Activated effector memory CD4-positive, alpha-beta T cell treated with anti-CD3 and anti-CD28 coated beads, Interleukin-2, amount 50 U/mL, for 16 hours (primary cell): ENCODE data around the gene TNFAIP6.
"Not testable (repeated sequence)": the region's sequence is repeated elsewhere in the genome, so short reads cannot be mapped to it uniquely, and the experiment has no call there.

Experiments used
- DNase-seq: peaks from one replicate; pipeline ENCODE4 v3.0.0-alpha.2; 2020

Gene TNFAIP6

GRCh38 chr2:151357359-151357758 is at the start of gene TNFAIP6:
TSS of gene TNFAIP6 (plus strand) at chr2:151357592. CDS start at chr2:151357667, 75 bp downstream.
- DNase-seq, result no peak

- not testable (repeated sequence) for DNase-seq
Measured at GRCh38 chr2:151310313-151310712, 47.1 kb upstream of the TNFAIP6 start.

GRCh38 chr2:151312440-151312839 is 45.0 kb upstream of the TNFAIP6 start:
- not testable (repeated sequence) for DNase-seq

GRCh38 chr2:151315381-151315903 is 42.0 kb upstream of the TNFAIP6 start:
- DNase-seq, result no peak

GRCh38 chr2:151325581-151326095 is 31.8 kb upstream of the TNFAIP6 start:
- no peak for DNase-seq

GRCh38 chr2:151326554-151326953 is 30.8 kb upstream of the TNFAIP6 start:
- DNase-seq, result no peak

- no peak for DNase-seq
Measured at GRCh38 chr2:151329998-151330397, 27.4 kb upstream of the TNFAIP6 start.

- DNase-seq, result no peak
Measured at GRCh38 chr2:151333083-151333482, 24.3 kb upstream of the TNFAIP6 start.

GRCh38 chr2:151334082-151334815 is 23.1 kb upstream of the TNFAIP6 start:
- DNase-seq, result no peak

- DNase-seq, result no peak
Measured at GRCh38 chr2:151336863-151337371, 20.5 kb upstream of the TNFAIP6 start.

- no peak for DNase-seq
Measured at GRCh38 chr2:151337643-151338042, 19.7 kb upstream of the TNFAIP6 start.

GRCh38 chr2:151338115-151338514 is 19.3 kb upstream of the TNFAIP6 start:
- DNase-seq, result no peak

GRCh38 chr2:151343073-151343472 is 14.3 kb upstream of the TNFAIP6 start:
- no peak for DNase-seq

- not testable (repeated sequence) for DNase-seq
Measured at GRCh38 chr2:151344191-151344590, 13.2 kb upstream of the TNFAIP6 start.

- no peak for DNase-seq
Measured at GRCh38 chr2:151344906-151345305, 12.5 kb upstream of the TNFAIP6 start.

- DNase-seq, result no peak
Measured at GRCh38 chr2:151347294-151347693, 10.1 kb upstream of the TNFAIP6 start.

GRCh38 chr2:151347906-151348305 is 9.5 kb upstream of the TNFAIP6 start:
- DNase-seq, result no peak

- no peak for DNase-seq
Measured at GRCh38 chr2:151350579-151351195, 6.7 kb upstream of the TNFAIP6 start.

- DNase-seq, result no peak
Measured at GRCh38 chr2:151353995-151354394, 3.4 kb upstream of the TNFAIP6 start.

GRCh38 chr2:151354807-151355206 is 2.6 kb upstream of the TNFAIP6 start:
- no peak for DNase-seq

GRCh38 chr2:151358166-151358970 is 976 bp downstream of the TNFAIP6 start:
- DNase-seq, result no peak

- DNase-seq, result no peak
Measured at GRCh38 chr2:151359768-151360461, 2.5 kb downstream of the TNFAIP6 start.
